ENCODE data around the gene GOLIM4. TPM values are rescaled to one million over a fixed set of nuclear protein-coding genes. Genes with fewer than 3 reads are reported as not detected.

The GOLIM4 gene
- total RNA-seq, 1 experiment from 2014 or later, result 25.3 TPM

- no TSS peak for BruUV-seq (replicated peaks)
- H3K79me2 ChIP-seq (ENCODE audit: low read length), result peaks cover 37% of the 10 kb centered on the region
- H2AFZ ChIP-seq (ENCODE audit: low read length), result no peak overlapping the region
- H3K27me3 ChIP-seq (ENCODE audit: low read length), result no peaks in the 10 kb centered on the region
- no peak overlapping the region for H3K4me3 ChIP-seq (ENCODE audit: low read length)
- no peak overlapping the region for H3K9ac ChIP-seq (ENCODE audit: low read length)
- H3F3A ChIP-seq (ENCODE audit: low read length, unreplicated experiment), result no peaks in the 10 kb centered on the region
- H3K9me3 ChIP-seq (ENCODE audit: low read length), result no peaks in the 10 kb centered on the region
- H3K36me3 ChIP-seq (ENCODE audit: low read depth, low read length), result no peaks in the 10 kb centered on the region
- intact Hi-C loops (cut with micrococcal nuclease), result no loop called here
- no peak for ATAC-seq
- no peaks in the 10 kb centered on the region for H4K20me1 ChIP-seq (ENCODE audit: low read length)
- POLR2A ChIA-PET (ENCODE audit: unreplicated experiment), result no interaction called here
- H3K4me2 ChIP-seq (ENCODE audit: low read length), result no peak overlapping the region
- TF ChIP-seq CTCF (conservative IDR thresholded peaks at IDR 0.05; ENCODE audit: low read depth, low read length), result no peak
- no peak overlapping the region for H3K27ac ChIP-seq (ENCODE audit: low read length)
- DNase-seq, result no peak
- H3K9me2 ChIP-seq (replicated peaks; ENCODE audit: low read length), result no peaks in the 10 kb centered on the region
- CTCF ChIA-PET, result no interaction called here
- H3K4me1 ChIP-seq (ENCODE audit: insufficient read depth, low read length), result peaks cover 22% of the 10 kb centered on the region
These were observed 15.7 kb downstream of the GOLIM4 start for GRCh38 chr3:168080022-168080421.

GRCh38 chr3:168077091-168077490 is 18.6 kb downstream of the GOLIM4 start:
- H3K4me1 ChIP-seq (ENCODE audit: insufficient read depth, low read length), result peaks cover 26% of the 10 kb centered on the region
- BruUV-seq (replicated peaks), result no TSS peak
- no peak overlapping the region for H2AFZ ChIP-seq (ENCODE audit: low read length)
- intact Hi-C loops (cut with micrococcal nuclease), result loop anchor here (1.0 kb wide), 1 partner anchor 17 kb away; no protein-coding TSS in a partner anchor
- peak overlapping the region; percentile 65 for H3K27ac ChIP-seq (ENCODE audit: low read length)
- ATAC-seq (peak; percentile 92), DNase-seq (peak; percentile 69)
- H3K9me2 ChIP-seq (replicated peaks; ENCODE audit: low read length), result no peaks in the 10 kb centered on the region
- no peak overlapping the region for H3K9ac ChIP-seq (ENCODE audit: low read length)
- H3K27me3 ChIP-seq (ENCODE audit: low read length), result no peaks in the 10 kb centered on the region
- H3K9me3 ChIP-seq (ENCODE audit: low read length), result no peaks in the 10 kb centered on the region
- ChIA-PET POLR2A (ENCODE audit: unreplicated experiment) (no interaction called here), CTCF (no interaction called here)
- H3K36me3 ChIP-seq (ENCODE audit: low read depth, low read length), result no peaks in the 10 kb centered on the region
- H4K20me1 ChIP-seq (ENCODE audit: low read length), result no peaks in the 10 kb centered on the region
- TF ChIP-seq EZH2phosphoT487 (IDR thresholded peaks at IDR 0.05; ENCODE audit: borderline replicate concordance, low read length) (no peak), EZH2 (IDR thresholded peaks at IDR 0.05; ENCODE audit: low read length, unreplicated experiment) (no peak), CTCF (conservative IDR thresholded peaks at IDR 0.05; ENCODE audit: low read depth, low read length) (no peak)
- no peaks in the 10 kb centered on the region for H3F3A ChIP-seq (ENCODE audit: low read length, unreplicated experiment)
- peaks cover 9% of the 10 kb centered on the region; the same call in 1 of the 2 replicates for H3K79me2 ChIP-seq (ENCODE audit: low read length)
- no peak overlapping the region for H3K4me3 ChIP-seq (ENCODE audit: low read length)
- H3K4me2 ChIP-seq (ENCODE audit: low read length), result peak overlapping the region; percentile 61

GRCh38 chr3:168073842-168074605 is 21.7 kb downstream of the GOLIM4 start:
- H2AFZ ChIP-seq (ENCODE audit: low read length), result no peak overlapping the region
- intact Hi-C loops (cut with micrococcal nuclease), result no loop called here
- H3K27ac ChIP-seq (ENCODE audit: low read length), result no peak overlapping the region
- no peaks in the 10 kb centered on the region for H3K9me3 ChIP-seq (ENCODE audit: low read length)
- H3K4me2 ChIP-seq (ENCODE audit: low read length), result no peak overlapping the region
- H3K27me3 ChIP-seq (ENCODE audit: low read length), result no peaks in the 10 kb centered on the region
- BruUV-seq (replicated peaks), result no TSS peak
- ATAC-seq, result no peak
- ChIA-PET POLR2A (ENCODE audit: unreplicated experiment) (no interaction called here), CTCF (no interaction called here)
- peaks cover 6% of the 10 kb centered on the region; the same call in 1 of the 2 replicates for H3K79me2 ChIP-seq (ENCODE audit: low read length)
- H3K4me1 ChIP-seq (ENCODE audit: insufficient read depth, low read length), result peaks cover 42% of the 10 kb centered on the region
- no peak for DNase-seq
- no peak for TF ChIP-seq EZH2phosphoT487 (IDR thresholded peaks at IDR 0.05; ENCODE audit: borderline replicate concordance, low read length)
- no peak for TF ChIP-seq CTCF (conservative IDR thresholded peaks at IDR 0.05; ENCODE audit: low read depth, low read length)
- no peak for TF ChIP-seq EZH2 (IDR thresholded peaks at IDR 0.05; ENCODE audit: low read length, unreplicated experiment)
- no peaks in the 10 kb centered on the region for H3K36me3 ChIP-seq (ENCODE audit: low read depth, low read length)
- H4K20me1 ChIP-seq (ENCODE audit: low read length), result no peaks in the 10 kb centered on the region
- no peak overlapping the region for H3K9ac ChIP-seq (ENCODE audit: low read length)
- H3F3A ChIP-seq (ENCODE audit: low read length, unreplicated experiment), result no peaks in the 10 kb centered on the region
- no peak overlapping the region for H3K4me3 ChIP-seq (ENCODE audit: low read length)
- no peaks in the 10 kb centered on the region for H3K9me2 ChIP-seq (replicated peaks; ENCODE audit: low read length)
